HG03066 (cell line): ENCODE measurements around the gene SKAP2.

Experiments
- ATAC-seq: cut with Tn5 transposase; IDR thresholded peaks from one replicate; pipeline ENCODE4 v1.9.1; 2021; ENCODE audit warnings: low read depth; ENCODE audit not compliant: unreplicated experiment

Gene SKAP2

GRCh38 chr7:26670841-26671240 is 193.5 kb downstream of the SKAP2 start:
- no peak for ATAC-seq

DNA sequence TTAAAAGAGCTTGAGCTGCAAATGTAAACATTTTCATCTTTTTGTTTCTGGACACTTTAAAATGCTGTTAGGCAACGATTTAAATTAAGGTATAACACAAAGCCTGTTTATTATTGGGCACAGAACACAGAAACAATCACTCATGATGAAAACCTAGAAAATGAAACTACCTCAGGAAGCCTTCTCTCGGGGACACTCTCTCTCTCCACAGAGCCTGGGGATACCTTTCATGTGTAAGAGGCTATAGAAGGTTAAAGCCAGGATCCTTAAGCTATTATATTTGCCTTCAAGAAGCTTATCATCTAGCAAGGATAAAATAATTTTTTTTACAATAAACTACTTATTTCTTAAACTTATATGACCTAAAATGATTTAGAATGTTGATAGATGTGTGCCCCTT is 194.1 kb downstream of the SKAP2 start:
- no peak for ATAC-seq

DNA sequence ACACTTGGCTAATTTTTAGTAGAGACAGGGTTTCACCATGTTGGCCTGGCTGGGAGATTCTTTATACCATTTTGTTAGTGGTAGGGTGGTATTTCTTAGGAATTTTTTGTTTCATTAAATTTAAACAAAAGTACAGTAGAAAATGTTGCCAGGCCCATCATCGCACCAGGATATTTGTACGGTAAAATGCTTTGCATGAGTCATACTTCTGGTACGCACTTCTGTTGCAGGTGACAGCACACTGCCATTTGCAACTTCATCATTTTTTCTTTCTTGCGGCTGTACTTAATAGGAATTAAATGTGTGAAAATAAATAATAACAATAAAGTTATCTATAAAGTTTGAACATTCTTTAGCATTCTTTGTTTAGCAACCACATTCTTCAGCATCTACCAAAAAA is 195.6 kb downstream of the SKAP2 start:
- no peak for ATAC-seq

DNA sequence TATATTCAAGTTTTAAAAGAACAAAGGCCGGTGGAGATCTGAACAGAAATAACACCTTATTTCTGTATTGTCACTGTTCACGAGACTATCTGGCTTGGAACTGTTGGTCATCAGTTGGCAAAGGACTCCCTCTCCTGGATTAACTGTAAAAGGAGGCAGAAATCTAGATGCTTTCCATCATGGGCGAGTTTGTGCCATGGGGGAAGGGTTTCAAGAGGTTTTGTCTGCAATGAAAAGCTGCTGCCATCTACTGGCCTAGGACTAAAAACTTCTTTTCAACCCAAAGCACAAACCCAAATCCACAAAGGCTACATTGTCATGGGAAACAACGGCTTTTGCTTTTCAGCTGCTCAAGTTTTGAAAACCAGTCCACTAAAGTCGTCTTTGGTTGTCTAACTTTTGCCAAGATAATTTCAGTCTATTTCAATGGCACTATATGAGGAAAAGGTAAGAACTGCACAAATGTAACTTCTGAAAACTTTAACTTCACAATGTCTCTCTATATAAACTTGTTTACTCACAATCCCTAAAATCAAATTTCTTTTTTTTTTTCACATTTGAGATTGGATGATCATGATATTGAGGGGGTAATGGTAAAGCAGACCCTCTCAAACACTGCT is 196.8 kb downstream of the SKAP2 start:
- no peak for ATAC-seq

GRCh38 chr7:26664735-26665416 is 199.5 kb downstream of the SKAP2 start:
- no peak for ATAC-seq

- no peak for ATAC-seq
These were observed 200.1 kb downstream of the SKAP2 start for GRCh38 chr7:26664274-26664673.

GRCh38 chr7:26663874-26664273 is 200.5 kb downstream of the SKAP2 start:
- no peak for ATAC-seq

GRCh38 chr7:26662646-26663045 is 201.7 kb downstream of the SKAP2 start:
- no peak for ATAC-seq

- ATAC-seq = no peak
These were observed 205.3 kb downstream of the SKAP2 start for GRCh38 chr7:26659121-26659520.

DNA sequence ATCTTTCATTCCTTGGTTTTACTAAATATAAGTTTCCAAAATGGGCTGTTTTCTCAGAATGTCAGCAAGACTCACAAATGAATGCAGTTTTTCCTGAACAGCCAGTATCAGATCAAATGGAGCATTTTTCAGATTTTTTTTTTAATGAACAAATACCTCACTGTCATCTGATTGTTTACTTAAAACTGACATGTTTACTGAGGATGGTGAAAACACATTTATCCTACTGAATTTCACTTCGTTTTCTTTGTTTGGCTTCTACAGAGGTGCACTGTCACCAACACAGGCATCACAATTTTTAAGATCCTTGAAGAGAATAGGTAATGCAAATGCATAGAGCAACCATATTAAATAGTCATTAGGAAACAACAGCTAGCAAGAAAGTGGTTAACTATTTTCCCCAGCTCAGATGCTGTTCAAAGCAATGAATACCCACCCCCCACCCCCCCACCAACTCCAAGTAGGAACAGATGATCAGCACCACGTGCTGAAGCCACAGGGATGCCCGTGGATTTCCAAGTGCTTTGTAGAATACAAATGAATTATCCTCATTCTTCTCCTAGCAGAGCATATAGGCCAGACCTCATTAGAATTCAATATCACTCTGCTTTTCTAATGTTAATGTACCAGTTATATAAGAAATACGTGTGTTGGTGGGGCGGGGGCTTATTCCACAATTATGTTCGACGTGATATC is 205.9 kb downstream of the SKAP2 start:
- no peak for ATAC-seq

DNA sequence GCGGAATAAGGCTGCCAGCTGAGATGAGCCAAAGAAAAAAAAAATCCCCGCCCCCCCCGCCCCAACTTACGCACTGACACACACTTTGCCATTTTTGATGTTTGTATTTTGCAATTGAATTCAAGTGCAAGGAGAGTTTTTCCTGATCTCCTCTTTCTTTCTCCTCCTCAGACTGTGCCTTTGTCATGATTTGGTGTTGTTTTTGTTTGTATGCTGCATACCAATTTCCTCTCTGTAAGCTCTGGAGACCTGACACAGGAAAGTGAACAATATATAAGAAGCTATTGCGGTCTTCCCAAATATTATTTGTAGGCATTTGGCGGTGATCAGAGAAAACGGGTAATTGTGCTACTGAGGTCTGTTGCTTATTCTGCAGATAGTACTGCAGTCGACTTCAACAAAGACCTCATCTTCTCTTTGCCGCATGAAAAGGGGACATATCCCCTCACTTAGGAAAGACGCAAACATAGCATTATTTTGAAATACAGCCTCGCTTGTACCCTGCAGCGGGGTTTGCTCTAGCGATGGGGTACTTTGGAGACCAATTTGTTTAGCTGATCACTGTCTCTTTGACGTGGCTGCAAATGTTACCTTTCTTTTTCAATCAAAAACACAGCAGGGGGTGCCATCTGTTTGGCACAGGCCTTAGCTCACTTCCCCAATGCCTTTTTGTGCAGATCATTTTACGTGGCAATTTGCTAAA is 206.6 kb downstream of the SKAP2 start:
- ATAC-seq = no peak

DNA sequence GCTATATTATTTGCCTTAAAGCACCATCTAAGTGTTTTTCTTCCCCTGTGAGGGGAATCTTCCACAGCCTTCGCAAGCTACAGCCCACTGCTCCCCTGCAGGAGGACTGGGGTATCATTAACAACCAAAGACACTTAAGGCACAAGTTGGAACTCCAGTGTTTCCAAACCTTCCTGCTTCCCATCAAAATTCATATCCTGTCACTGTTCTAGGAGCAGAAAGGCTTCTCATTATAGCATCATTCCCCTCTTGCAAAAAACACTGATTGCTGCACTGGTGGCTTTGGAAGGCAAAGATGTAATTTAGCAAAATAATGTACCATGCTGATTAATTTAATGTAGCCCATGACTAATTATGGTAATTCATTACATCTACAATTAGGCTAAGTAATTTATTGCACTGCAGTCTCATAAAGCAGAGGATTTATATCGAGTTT is 207.2 kb downstream of the SKAP2 start:
- ATAC-seq = no peak

GRCh38 chr7:26656735-26657134 is 207.7 kb downstream of the SKAP2 start:
- no peak for ATAC-seq

DNA sequence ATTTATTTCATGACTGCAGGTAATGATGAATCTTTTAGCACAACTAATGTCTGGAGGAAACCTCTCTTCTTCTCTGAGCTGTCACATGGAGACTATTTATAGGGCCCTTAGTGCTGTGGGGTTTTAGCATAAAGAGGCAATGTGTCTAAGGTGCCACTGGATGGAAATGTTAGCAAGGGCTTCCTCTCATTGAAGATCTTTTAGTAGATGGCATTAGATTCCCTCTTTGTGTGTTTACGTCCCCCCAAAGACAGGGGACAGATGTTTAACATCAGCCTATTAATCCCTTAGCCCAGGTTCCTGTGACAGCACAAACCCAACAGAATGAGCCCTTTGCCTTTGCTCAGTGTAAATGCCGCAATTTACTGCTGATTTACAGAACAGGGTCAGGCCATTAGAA is 208.6 kb downstream of the SKAP2 start:
- ATAC-seq = no peak

- no peak for ATAC-seq
These were observed 210.7 kb downstream of the SKAP2 start for GRCh38 chr7:26653430-26654399.

DNA sequence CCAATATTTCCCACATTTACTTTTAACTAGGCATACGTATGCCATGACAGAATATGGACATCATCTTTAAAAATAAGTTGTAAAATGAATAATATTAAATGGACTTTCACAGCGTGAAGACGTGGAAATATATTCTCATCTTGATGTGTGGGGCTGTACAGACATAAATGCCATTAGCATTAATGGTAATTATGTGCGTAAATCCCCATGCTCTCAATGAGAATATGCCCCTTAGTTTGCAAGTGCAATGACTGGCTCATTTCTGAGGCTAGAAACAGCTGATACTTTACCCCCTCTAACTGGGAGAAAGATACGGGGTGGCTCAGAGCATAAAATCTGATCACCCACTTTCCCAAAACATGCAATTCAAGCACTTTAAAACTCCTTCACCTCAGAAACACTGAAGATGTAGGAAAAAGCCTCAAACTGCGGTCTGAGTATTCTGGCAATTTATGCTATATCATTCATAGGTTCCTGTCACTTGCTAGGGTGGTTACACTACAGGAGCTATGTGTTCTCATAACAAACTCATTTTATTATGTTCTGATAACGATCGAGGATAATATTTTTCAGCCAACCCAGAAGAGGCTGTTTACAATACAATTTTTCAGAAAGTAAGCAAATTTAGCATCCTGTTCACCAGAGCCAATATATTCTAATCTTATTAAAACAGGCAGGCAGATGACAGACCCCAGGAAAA is 211.8 kb downstream of the SKAP2 start:
- ATAC-seq = no peak

DNA sequence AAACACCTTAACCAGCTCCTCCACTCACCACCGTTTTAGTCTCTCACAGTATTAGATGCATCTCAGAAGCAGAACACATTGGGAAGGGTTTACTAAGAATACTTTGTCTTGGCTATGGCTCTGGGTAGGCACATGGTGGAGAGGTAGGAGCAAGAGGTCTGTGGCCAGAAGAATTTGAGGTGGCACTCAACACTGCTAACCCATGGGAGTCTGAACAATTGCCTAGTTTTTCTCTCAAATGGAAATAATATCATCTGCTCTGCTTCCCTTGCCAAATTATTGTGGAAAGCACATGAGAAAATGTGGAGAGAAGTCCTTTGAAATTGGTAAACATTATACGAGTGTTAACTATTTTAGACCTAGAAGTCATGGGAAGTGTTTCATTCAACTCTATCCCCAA is 214.3 kb downstream of the SKAP2 start:
- ATAC-seq = no peak

GRCh38 chr7:26649388-26649787 is 215.0 kb downstream of the SKAP2 start:
- no peak for ATAC-seq

- ATAC-seq = no peak
These were observed 215.8 kb downstream of the SKAP2 start for GRCh38 chr7:26648554-26648953.
